Neural progenitor cell (in vitro differentiated cells): ENCODE results near the gene CEMIP2. TPM values are rescaled to one million over a fixed set of nuclear protein-coding genes. Genes with fewer than 3 reads are reported as not detected.
A peak's percentile ranks its signal among the peaks of the same experiment; 100 is the strongest.

Experiments
- DNase-seq: peaks from one replicate; pipeline ENCODE4 v3.0.0-alpha.2; 2016; ENCODE audit warnings: low spot score
- H2AFZ ChIP-seq: fragments of 200-600 bp; sonication (generic); replicated peaks from 2 replicates; pipeline ENCODE4 v1.6.1; 2016; ENCODE audit warnings: antibody characterized with exemption
- H3F3A ChIP-seq: fragments of 200-600 bp; sonication (generic); 2 replicates; pipeline ENCODE4 v1.6.1; 2016; ENCODE audit warnings: antibody characterized with exemption, low read depth
- H3K27ac ChIP-seq: fragments of 200-600 bp; sonication (generic); 2 replicates; pipeline ENCODE4 v1.5.1; 2016; ENCODE audit warnings: mild to moderate bottlenecking
- H3K27me3 ChIP-seq: fragments of 200-600 bp; sonication (generic); 2 replicates; pipeline ENCODE4 v1.6.1; 2016; ENCODE audit warnings: mild to moderate bottlenecking, moderate library complexity
- H3K36me3 ChIP-seq: fragments of 200-600 bp; sonication (generic); 2 replicates; pipeline ENCODE4 v1.5.1; 2016
- H3K4me1 ChIP-seq: fragments of 200-600 bp; sonication (generic); 2 replicates; pipeline ENCODE4 v1.6.1; 2016; ENCODE audit warnings: mixed run types
- H3K4me2 ChIP-seq: fragments of 200-600 bp; sonication (generic); 2 replicates; pipeline ENCODE4 v1.6.1; 2016
- H3K4me3 ChIP-seq: fragments of 200-600 bp; sonication (generic); 2 replicates; pipeline ENCODE4 v1.5.1; 2016
- H3K79me2 ChIP-seq: fragments of 200-600 bp; sonication (generic); 2 replicates; pipeline ENCODE4 v1.6.1; 2016; ENCODE audit warnings: low read depth
- H3K9ac ChIP-seq: fragments of 200-600 bp; sonication (generic); 2 replicates; pipeline ENCODE4 v1.6.1; 2016
- H3K9me3 ChIP-seq: fragments of 200-600 bp; sonication (generic); 2 replicates; pipeline ENCODE4 v1.5.1; 2016; ENCODE audit warnings: low read depth
- H4K20me1 ChIP-seq: fragments of 200-600 bp; sonication (generic); 2 replicates; pipeline ENCODE4 v1.6.1; 2016; ENCODE audit warnings: low read depth
- H3K27ac Mint-ChIP-seq: 3 replicates; pipeline ENCODE4 v1.8.0; 2021; ENCODE audit warnings: mixed read lengths
- H3K27me3 Mint-ChIP-seq: 2 replicates; pipeline ENCODE4 v1.8.0; 2022; ENCODE audit warnings: low read depth, mild to moderate bottlenecking, inconsistent platforms, moderate library complexity, mixed read lengths; ENCODE audit not compliant: insufficient read depth
- H3K36me3 Mint-ChIP-seq: 3 replicates; pipeline ENCODE4 v1.8.0; 2021; ENCODE audit warnings: mixed read lengths
- H3K4me1 Mint-ChIP-seq: 3 replicates; pipeline ENCODE4 v1.8.0; 2021; ENCODE audit warnings: mixed read lengths
- H3K4me3 Mint-ChIP-seq: 3 replicates; pipeline ENCODE4 v1.8.0; 2021; ENCODE audit warnings: mild to moderate bottlenecking, moderate library complexity, mixed read lengths
- H3K9me3 Mint-ChIP-seq: 3 replicates; pipeline ENCODE4 v1.8.0; 2020; ENCODE audit warnings: mixed read lengths
- EZH2 ChIP-seq: fragments of 200-600 bp; sonication (generic); IDR thresholded peaks from 2 replicates; pipeline ENCODE4 v1.6.1; 2017; ENCODE audit warnings: antibody characterized with exemption, mild to moderate bottlenecking, moderate library complexity
- EZH2phosphoT487 ChIP-seq: fragments of 200-600 bp; sonication (generic); IDR thresholded peaks from 2 replicates; pipeline ENCODE4 v1.6.1; 2017; ENCODE audit warnings: antibody characterized with exemption
- total RNA-seq: library from RNA; depleted of rRNA; stranded (reverse); fragments of >200 nt; gene quantifications from 2 replicates; pipeline ENCODE4 v1.2.3, GENCODE V29; 2015; ENCODE audit warnings: low replicate concordance
- TF ChIP-seq, protein P1 (sequence below): fragments of 200-600 bp; sonication (generic); IDR thresholded peaks from 2 replicates; pipeline ENCODE4 v1.5.1; 2017; ENCODE audit warnings: antibody characterized with exemption, mild to moderate bottlenecking

The CEMIP2 gene
- total RNA-seq, 1 donor from 2014 or later, result 218 TPM

DNA sequence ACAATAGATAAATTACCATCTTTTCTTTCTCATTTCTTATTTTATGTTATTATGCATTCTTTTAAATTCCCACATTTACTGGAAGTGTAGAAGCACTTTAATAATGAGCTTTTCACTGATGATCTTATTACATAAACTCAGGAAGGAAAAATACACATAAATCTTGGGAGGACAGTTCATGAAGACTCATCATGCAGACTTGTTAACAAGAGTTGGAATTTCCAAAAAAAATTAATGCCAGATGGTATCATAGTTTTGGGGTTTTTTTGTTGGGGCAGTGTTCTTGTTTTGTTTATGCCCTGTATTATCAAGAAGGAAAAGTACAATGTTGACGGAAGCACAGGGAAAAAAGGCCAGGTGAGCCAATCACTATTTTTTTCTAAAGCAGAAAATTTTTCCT is 35.1 kb downstream of the CEMIP2 start:
- Histone ChIP-seq H3F3A (peaks cover 5% of the 10 kb centered on the region), H3K4me2 (no peak overlapping the region), H2AFZ (no peak overlapping the region), H3K79me2 (peaks cover 97% of the 10 kb centered on the region), H3K9ac (no peak overlapping the region), H3K9me3 (no peaks in the 10 kb centered on the region), H3K4me3 (no peak overlapping the region), H3K36me3 (peaks cover 31% of the 10 kb centered on the region), H3K27ac (peak overlapping the region; percentile 21), H3K27me3 (no peaks in the 10 kb centered on the region), H4K20me1 (peaks cover 75% of the 10 kb centered on the region), H3K4me1 (peaks cover 6% of the 10 kb centered on the region)
- Mint-ChIP-seq H3K4me3 (no peak overlapping the region), H3K4me1 (peaks cover 15% of the 10 kb centered on the region), H3K27me3 (peaks cover 2% of the 10 kb centered on the region), H3K9me3 (no peaks in the 10 kb centered on the region), H3K36me3 (peaks cover 63% of the 10 kb centered on the region), H3K27ac (peak overlapping the region; percentile 15)
- TF ChIP-seq EZH2, result no peak
- no peak for TF ChIP-seq EZH2phosphoT487
- TF ChIP-seq, protein P1, sequence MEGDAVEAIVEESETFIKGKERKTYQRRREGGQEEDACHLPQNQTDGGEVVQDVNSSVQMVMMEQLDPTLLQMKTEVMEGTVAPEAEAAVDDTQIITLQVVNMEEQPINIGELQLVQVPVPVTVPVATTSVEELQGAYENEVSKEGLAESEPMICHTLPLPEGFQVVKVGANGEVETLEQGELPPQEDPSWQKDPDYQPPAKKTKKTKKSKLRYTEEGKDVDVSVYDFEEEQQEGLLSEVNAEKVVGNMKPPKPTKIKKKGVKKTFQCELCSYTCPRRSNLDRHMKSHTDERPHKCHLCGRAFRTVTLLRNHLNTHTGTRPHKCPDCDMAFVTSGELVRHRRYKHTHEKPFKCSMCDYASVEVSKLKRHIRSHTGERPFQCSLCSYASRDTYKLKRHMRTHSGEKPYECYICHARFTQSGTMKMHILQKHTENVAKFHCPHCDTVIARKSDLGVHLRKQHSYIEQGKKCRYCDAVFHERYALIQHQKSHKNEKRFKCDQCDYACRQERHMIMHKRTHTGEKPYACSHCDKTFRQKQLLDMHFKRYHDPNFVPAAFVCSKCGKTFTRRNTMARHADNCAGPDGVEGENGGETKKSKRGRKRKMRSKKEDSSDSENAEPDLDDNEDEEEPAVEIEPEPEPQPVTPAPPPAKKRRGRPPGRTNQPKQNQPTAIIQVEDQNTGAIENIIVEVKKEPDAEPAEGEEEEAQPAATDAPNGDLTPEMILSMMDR, result no peak
- DNase-seq, result no peak

DNA sequence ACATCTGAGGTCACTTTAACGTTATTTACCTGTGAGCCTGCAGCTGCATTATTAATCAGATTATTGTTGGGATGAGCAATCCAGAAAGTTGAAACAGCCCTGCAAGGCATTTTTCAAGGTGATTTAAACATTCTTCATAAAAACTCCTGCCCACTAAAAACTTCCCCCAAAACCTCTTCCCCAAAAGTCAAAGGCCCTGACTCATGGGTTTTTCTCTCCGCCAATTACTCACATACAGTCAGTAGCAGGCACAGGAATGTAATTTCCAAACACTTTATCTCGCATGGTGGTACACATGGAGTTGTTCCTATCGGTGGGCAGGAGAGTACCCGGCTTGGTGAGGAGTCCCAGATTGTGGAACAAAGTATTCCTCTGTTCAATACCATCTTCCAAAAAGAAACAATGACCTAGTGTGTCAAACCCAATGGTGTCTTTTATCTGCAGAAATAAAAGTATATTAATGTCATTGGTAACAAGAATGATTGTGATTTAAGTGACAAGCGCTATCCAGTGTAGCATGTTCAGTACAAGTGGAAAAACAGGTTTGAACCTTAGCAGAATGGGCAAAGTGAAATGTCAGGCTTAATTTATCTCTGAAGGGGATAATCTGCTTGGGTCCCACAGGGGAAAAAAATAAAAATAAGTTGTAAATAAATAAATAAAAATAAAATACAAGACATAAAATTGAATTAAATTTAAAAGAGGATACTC is 38.3 kb downstream of the CEMIP2 start:
- H3K36me3 ChIP-seq, result peaks cover 48% of the 10 kb centered on the region
- no peak overlapping the region for H3K27ac Mint-ChIP-seq

DNA sequence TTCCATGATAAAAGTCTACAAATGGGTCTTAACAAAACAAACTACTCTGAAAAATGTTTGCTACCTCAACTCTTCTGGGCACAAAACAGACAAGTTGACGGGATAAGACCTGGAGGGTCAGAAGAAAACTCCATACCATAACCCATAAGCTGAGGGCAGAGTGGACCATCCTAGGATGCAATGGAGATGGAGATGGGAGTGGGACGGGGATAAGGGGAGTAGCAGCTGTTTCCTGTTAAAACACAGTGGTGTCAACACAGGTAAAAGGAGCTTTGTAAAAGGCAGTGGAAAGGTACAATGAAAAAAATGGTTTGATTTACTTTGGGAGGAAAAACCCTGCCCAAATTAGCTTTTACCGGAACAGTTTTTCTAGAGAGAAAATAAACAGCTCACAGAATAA is 41.6 kb downstream of the CEMIP2 start:
- no peak overlapping the region for H3K27ac Mint-ChIP-seq

More for the DNA sequence above, 38.3 kb downstream of the CEMIP2 start:
- H3K4me1 Mint-ChIP-seq, result peaks cover 15% of the 10 kb centered on the region
- peaks cover 2% of the 10 kb centered on the region for H3K27me3 Mint-ChIP-seq
- Histone ChIP-seq H3K4me2 (no peak overlapping the region), H3K9ac (no peak overlapping the region), H3K9me3 (no peaks in the 10 kb centered on the region), H3K27ac (no peak overlapping the region), H3K79me2 (peaks cover 95% of the 10 kb centered on the region), H3K4me1 (peaks cover 6% of the 10 kb centered on the region), H4K20me1 (peaks cover 70% of the 10 kb centered on the region), H3K27me3 (no peaks in the 10 kb centered on the region), H2AFZ (no peak overlapping the region), H3K4me3 (no peak overlapping the region), H3F3A (peaks cover 16% of the 10 kb centered on the region)
- peaks cover 49% of the 10 kb centered on the region for H3K36me3 Mint-ChIP-seq
- no peak for TF ChIP-seq EZH2phosphoT487
- TF ChIP-seq EZH2, result no peak
- TF ChIP-seq, protein P1, result no peak
- no peak for DNase-seq
- no peaks in the 10 kb centered on the region for H3K9me3 Mint-ChIP-seq
- no peak overlapping the region for H3K4me3 Mint-ChIP-seq

More for the DNA sequence above, 41.6 kb downstream of the CEMIP2 start:
- Histone ChIP-seq H4K20me1 (peaks cover 64% of the 10 kb centered on the region), H3K9me3 (no peaks in the 10 kb centered on the region), H3K27ac (no peak overlapping the region), H3K4me3 (no peak overlapping the region), H3K36me3 (peaks cover 64% of the 10 kb centered on the region), H3K27me3 (no peaks in the 10 kb centered on the region), H3K4me2 (no peak overlapping the region), H2AFZ (no peak overlapping the region), H3K79me2 (peaks cover 91% of the 10 kb centered on the region), H3K9ac (no peak overlapping the region), H3F3A (peaks cover 30% of the 10 kb centered on the region), H3K4me1 (no peaks in the 10 kb centered on the region)
- H3K27me3 Mint-ChIP-seq, result no peaks in the 10 kb centered on the region
- H3K4me1 Mint-ChIP-seq, result no peaks in the 10 kb centered on the region
- no peaks in the 10 kb centered on the region for H3K9me3 Mint-ChIP-seq
- H3K36me3 Mint-ChIP-seq, result peaks cover 50% of the 10 kb centered on the region
- no peak for DNase-seq
- TF ChIP-seq, protein P1, result no peak
- TF ChIP-seq EZH2 (no peak), EZH2phosphoT487 (no peak)
- no peak overlapping the region for H3K4me3 Mint-ChIP-seq
